ENCODE data around the gene CTAGE1. TPM values are rescaled to one million over a fixed set of nuclear protein-coding genes. Genes with fewer than 3 reads are reported as not detected.

Gene CTAGE1
- total RNA-seq (2014; rRNA removed; shearing (Covaris generic)) (0.03 TPM in 1 of 2 replicates, not detected in the other), total RNA-seq (2022) (not detected in 2 replicates), Bru-seq, nascent RNA (not detected), BruChase-seq, experiment 1, labeled RNA remaining after a 6-hour chase (percentile 13 among the genes with signal in this experiment), BruChase-seq, experiment 2, labeled RNA remaining after a 2-hour chase (not detected)
- long read RNA-seq, result 0 reads

- Histone ChIP-seq H3K9me3 (ENCODE audit: low read length) (no peaks in the 10 kb centered on the region), H3K4me1 (ENCODE audit: insufficient read depth, low read length, poor library complexity, severe bottlenecking) (no peaks in the 10 kb centered on the region), H3K4me3 (ENCODE audit: low read depth, low read length, poor library complexity, severe bottlenecking) (no peak within 1 kb of the TSS), H3K27ac (ENCODE audit: low read depth, low read length, poor library complexity, severe bottlenecking) (no peak within 1 kb of the TSS), H3K9me2 (ENCODE audit: insufficient read depth, low read length) (no peaks in the 10 kb centered on the region), H3K36me3 (ENCODE audit: insufficient read depth, low read length) (no peaks in the 10 kb centered on the region), H3K79me2 (ENCODE audit: insufficient read depth, low read depth, low read length) (no peaks in the 10 kb centered on the region), H2AFZ (ENCODE audit: low read length) (no peak within 1 kb of the TSS), H4K20me1 (ENCODE audit: insufficient read depth, low read length) (no peaks in the 10 kb centered on the region), H3K4me2 (ENCODE audit: low read length) (no peak within 1 kb of the TSS)
- DNase-seq (ENCODE audit: low spot score), result no peak
- intact Hi-C loops (cut with micrococcal nuclease; ENCODE audit: unreplicated experiment), result no loop called here
- ChIA-PET CTCF (ENCODE audit: unreplicated experiment) (no interaction called here), POLR2A (interaction anchor here (0.6 kb wide), 1 partner anchor 51 kb away, joined by 3 read pairs; no protein-coding TSS in a partner anchor)
- no TSS peak for BruUV-seq (replicated peaks)
- TF ChIP-seq CTCF (conservative IDR thresholded peaks at IDR 0.05; ENCODE audit: low read length) (no peak), EZH2phosphoT487 (IDR thresholded peaks at IDR 0.05; ENCODE audit: borderline replicate concordance, low read depth, low read length) (no peak)
Observed at GRCh38 chr18:22417496-22418188, at the start of gene CTAGE1. Gene CTAGE1 (minus strand): TSS chr18:22417915. CDS start chr18:22417811, 104 bp downstream.

GRCh38 chr18:22466608-22467395 lies 49.1 kb upstream of the CTAGE1 start:
- intact Hi-C loops (cut with micrococcal nuclease; ENCODE audit: unreplicated experiment), result no loop called here
- H3K4me1 ChIP-seq (ENCODE audit: insufficient read depth, low read length, poor library complexity, severe bottlenecking), result no peaks in the 10 kb centered on the region
- no peak overlapping the region for H3K4me2 ChIP-seq (ENCODE audit: low read length)
- H3K9me3 ChIP-seq (ENCODE audit: low read length), result no peaks in the 10 kb centered on the region
- POLR2A ChIA-PET, result no interaction called here
- no peaks in the 10 kb centered on the region for H3K79me2 ChIP-seq (ENCODE audit: insufficient read depth, low read depth, low read length)
- no peak for DNase-seq (ENCODE audit: low spot score)
- BruUV-seq (replicated peaks), result no TSS peak
- H4K20me1 ChIP-seq (ENCODE audit: insufficient read depth, low read length), result no peaks in the 10 kb centered on the region
- no peak overlapping the region for H3K4me3 ChIP-seq (ENCODE audit: low read depth, low read length, poor library complexity, severe bottlenecking)
- CTCF ChIA-PET (ENCODE audit: unreplicated experiment), result no interaction called here
- no peaks in the 10 kb centered on the region for H3K36me3 ChIP-seq (ENCODE audit: insufficient read depth, low read length)
- no peak for TF ChIP-seq EZH2phosphoT487 (IDR thresholded peaks at IDR 0.05; ENCODE audit: borderline replicate concordance, low read depth, low read length)
- TF ChIP-seq CTCF (conservative IDR thresholded peaks at IDR 0.05; ENCODE audit: low read length), result no peak
- no peak overlapping the region for H2AFZ ChIP-seq (ENCODE audit: low read length)
- no peak overlapping the region for H3K27ac ChIP-seq (ENCODE audit: low read depth, low read length, poor library complexity, severe bottlenecking)
- H3K9me2 ChIP-seq (ENCODE audit: insufficient read depth, low read length), result no peaks in the 10 kb centered on the region
